ENCODE results near the gene LRRC4C.

The LRRC4C gene

DNA sequence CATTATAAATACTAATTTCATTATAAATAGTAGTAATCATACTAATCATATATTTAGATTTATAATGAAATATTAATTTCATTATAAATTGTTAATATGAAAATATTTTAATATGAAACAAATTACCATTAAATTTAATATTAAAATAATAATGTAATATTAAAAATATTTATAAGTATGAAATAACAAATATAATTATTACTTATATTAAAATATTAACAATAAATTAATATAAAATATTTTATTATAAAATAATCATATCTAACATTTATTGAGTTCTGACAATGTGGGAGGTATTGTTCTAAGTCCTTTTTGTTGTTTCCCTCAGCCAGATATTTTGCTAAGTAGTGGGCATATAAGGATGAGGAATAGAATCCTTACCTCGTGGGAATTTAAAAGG lies 1341.4 kb downstream of the LRRC4C start:
- DNase-seq (ENCODE audit: low read depth) = no peak
- H3K36me3 ChIP-seq (ENCODE audit: control insufficient read depth, insufficient read depth, low read length, severe bottlenecking) = no peaks in the 10 kb centered on the region
- no peaks in the 10 kb centered on the region for H3K9me3 ChIP-seq (ENCODE audit: control insufficient read depth, low read length)
- no peaks in the 10 kb centered on the region for H3K4me1 ChIP-seq (ENCODE audit: control insufficient read depth, insufficient read depth, low read length)
- no peak overlapping the region for H3K9ac ChIP-seq (ENCODE audit: low read length)
- H3K27me3 ChIP-seq (replicated peaks; ENCODE audit: control insufficient read depth, insufficient read depth, low read length) = no peaks in the 10 kb centered on the region
- no peak overlapping the region for H3K4me3 ChIP-seq (ENCODE audit: low read length)

DNA sequence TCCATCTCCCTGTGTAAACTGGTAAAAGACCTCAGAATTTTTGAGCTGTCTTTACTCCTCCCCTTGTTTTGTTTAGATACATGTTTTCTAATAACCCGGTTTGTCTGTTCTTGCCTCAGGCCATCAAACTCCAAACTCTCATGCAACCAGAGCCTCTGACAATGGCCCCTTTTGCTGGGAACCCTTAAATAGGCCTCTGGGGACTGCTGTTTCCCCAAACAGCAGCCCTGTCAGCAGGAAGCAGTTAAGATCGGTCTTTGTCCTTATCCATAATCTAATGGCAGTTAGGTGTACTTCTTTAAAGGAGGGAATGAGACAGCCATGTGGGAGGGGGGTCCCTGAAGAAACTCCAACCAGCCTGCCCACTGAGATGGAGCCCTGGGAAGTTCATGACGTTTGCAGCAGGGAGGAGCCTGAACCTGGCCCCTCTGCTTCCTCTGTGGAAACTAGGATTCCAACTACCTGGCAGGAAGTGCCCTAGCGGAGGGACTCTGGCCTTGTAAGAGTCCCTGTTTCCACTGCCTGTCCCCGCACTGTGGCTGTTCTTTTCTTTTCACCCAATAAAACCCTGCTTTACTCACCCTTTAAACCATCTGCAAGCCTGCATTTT lies 1354.4 kb downstream of the LRRC4C start:
- H3K4me3 ChIP-seq (ENCODE audit: low read length) = no peak overlapping the region
- H3K27me3 ChIP-seq (replicated peaks; ENCODE audit: control insufficient read depth, insufficient read depth, low read length) = no peaks in the 10 kb centered on the region
- DNase-seq (ENCODE audit: low read depth) = no peak
- H3K9ac ChIP-seq (ENCODE audit: low read length) = no peak overlapping the region
- no peaks in the 10 kb centered on the region for H3K4me1 ChIP-seq (ENCODE audit: control insufficient read depth, insufficient read depth, low read length)
- H3K9me3 ChIP-seq (ENCODE audit: control insufficient read depth, low read length) = no peaks in the 10 kb centered on the region
- H3K36me3 ChIP-seq (ENCODE audit: control insufficient read depth, insufficient read depth, low read length, severe bottlenecking) = no peaks in the 10 kb centered on the region

DNA sequence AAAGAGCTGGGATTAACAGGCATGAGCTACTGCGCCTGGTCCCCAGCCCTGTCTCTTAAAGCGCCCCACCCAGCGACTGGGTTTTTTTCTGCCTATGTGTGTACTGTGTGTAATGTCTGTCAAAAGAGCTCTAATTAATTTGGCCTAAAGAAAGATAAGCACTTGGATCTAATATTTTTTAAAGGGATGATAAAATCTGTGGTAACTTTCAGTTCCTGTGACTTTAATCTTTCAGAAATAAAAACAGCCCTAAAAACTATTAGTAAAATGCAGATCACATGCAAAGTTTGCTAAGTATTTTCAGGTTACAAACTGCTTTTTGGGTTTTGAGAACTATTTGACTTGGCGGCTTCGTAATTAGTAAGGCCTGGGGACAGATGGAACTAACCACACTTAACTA lies 1358.7 kb downstream of the LRRC4C start:
- H3K36me3 ChIP-seq (ENCODE audit: control insufficient read depth, insufficient read depth, low read length, severe bottlenecking) = no peaks in the 10 kb centered on the region
- H3K27me3 ChIP-seq (replicated peaks; ENCODE audit: control insufficient read depth, insufficient read depth, low read length) = no peaks in the 10 kb centered on the region
- H3K9ac ChIP-seq (ENCODE audit: low read length) = no peak overlapping the region
- no peak overlapping the region for H3K4me3 ChIP-seq (ENCODE audit: low read length)
- no peak for DNase-seq (ENCODE audit: low read depth)
- H3K4me1 ChIP-seq (ENCODE audit: control insufficient read depth, insufficient read depth, low read length) = no peaks in the 10 kb centered on the region
- no peaks in the 10 kb centered on the region for H3K9me3 ChIP-seq (ENCODE audit: control insufficient read depth, low read length)

DNA sequence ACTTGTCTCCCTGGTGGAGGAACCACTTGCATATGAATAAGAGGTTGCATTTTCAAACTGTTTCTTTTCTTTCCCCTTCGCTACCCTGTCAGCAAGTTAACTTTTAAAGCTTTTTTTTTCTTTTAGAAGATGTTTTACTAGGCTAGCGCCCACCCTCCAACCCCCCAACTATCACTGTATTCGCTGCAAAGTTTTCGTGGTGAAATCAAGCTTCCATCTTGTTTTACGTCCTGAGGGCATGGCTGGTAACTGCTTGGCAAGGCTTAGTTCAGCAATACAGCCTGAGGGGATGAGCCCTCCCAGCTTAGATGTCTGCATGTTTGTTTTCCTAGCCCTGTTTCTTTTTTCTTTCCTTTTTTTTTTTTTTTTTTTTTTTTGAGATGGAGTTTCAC lies 1359.3 kb downstream of the LRRC4C start:
- Histone ChIP-seq H3K9me3 (ENCODE audit: control insufficient read depth, low read length) (no peaks in the 10 kb centered on the region), H3K27me3 (replicated peaks; ENCODE audit: control insufficient read depth, insufficient read depth, low read length) (no peaks in the 10 kb centered on the region), H3K4me3 (ENCODE audit: low read length) (no peak overlapping the region), H3K9ac (ENCODE audit: low read length) (no peak overlapping the region), H3K4me1 (ENCODE audit: control insufficient read depth, insufficient read depth, low read length) (no peaks in the 10 kb centered on the region), H3K36me3 (ENCODE audit: control insufficient read depth, insufficient read depth, low read length, severe bottlenecking) (no peaks in the 10 kb centered on the region)
- no peak for DNase-seq (ENCODE audit: low read depth)

DNA sequence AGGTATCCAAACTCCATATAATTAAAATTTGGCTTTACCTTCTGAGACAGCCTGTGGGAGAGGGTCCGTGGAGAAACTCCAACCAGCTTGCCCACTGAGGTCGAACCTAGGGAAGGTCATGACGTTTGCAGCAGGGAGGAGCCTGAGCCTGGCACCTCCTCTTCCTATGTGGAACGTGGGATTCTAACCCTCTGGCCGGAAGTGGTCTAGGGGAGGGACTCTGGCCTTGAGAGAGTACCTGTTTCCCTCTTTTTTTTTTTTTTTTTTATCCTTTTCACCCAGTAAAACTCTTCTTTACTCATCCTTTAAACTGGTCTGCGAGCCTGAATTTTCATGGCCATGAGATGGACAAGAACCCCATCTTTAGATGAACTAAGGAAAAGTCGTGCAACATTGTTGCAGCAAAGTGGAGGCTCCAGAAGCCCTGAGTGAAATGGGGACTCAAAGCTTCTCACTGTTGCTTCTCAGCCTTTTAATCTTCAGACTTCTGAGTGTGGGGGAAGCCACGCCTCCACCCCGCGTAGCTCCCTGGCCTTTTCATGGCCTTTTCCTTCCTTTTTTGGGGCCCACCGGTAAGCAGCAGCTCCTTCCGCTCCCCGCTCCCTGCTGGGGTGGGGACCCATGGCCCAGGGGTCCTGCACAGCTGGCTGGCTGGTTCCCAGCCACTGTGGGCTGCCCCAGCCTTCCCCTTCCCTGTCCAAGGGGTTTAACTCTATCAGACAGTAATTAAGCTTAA lies 1359.9 kb downstream of the LRRC4C start:
- H3K36me3 ChIP-seq (ENCODE audit: control insufficient read depth, insufficient read depth, low read length, severe bottlenecking) = no peaks in the 10 kb centered on the region
- H3K4me3 ChIP-seq (ENCODE audit: low read length) = no peak overlapping the region
- no peak for DNase-seq (ENCODE audit: low read depth)
- H3K27me3 ChIP-seq (replicated peaks; ENCODE audit: control insufficient read depth, insufficient read depth, low read length) = no peaks in the 10 kb centered on the region
- H3K9me3 ChIP-seq (ENCODE audit: control insufficient read depth, low read length) = no peaks in the 10 kb centered on the region
- no peaks in the 10 kb centered on the region for H3K4me1 ChIP-seq (ENCODE audit: control insufficient read depth, insufficient read depth, low read length)
- no peak overlapping the region for H3K9ac ChIP-seq (ENCODE audit: low read length)

DNA sequence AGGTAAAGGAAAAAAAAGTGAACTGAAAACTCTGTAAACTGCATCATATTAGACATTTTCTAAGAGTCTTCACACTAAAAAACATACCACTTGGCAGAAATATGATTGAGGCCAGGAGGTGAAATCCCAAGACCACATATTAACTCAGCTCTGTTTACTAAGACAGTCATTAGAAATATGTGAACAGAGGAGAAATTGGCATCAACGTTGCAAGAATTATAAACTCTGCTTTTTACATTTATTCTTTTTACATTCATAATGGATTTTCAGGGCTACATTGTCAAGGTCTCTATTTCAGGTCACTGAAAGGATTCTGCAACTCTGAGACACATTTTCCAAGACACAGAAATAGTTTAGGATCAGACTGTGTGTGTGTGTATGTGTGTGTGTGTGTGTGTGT lies 1364.0 kb downstream of the LRRC4C start:
- Histone ChIP-seq H3K4me1 (ENCODE audit: control insufficient read depth, insufficient read depth, low read length) (no peaks in the 10 kb centered on the region), H3K36me3 (ENCODE audit: control insufficient read depth, insufficient read depth, low read length, severe bottlenecking) (no peaks in the 10 kb centered on the region), H3K9ac (ENCODE audit: low read length) (no peak overlapping the region), H3K4me3 (ENCODE audit: low read length) (no peak overlapping the region), H3K9me3 (ENCODE audit: control insufficient read depth, low read length) (no peaks in the 10 kb centered on the region), H3K27me3 (replicated peaks; ENCODE audit: control insufficient read depth, insufficient read depth, low read length) (no peaks in the 10 kb centered on the region)
- no peak for DNase-seq (ENCODE audit: low read depth)

DNA sequence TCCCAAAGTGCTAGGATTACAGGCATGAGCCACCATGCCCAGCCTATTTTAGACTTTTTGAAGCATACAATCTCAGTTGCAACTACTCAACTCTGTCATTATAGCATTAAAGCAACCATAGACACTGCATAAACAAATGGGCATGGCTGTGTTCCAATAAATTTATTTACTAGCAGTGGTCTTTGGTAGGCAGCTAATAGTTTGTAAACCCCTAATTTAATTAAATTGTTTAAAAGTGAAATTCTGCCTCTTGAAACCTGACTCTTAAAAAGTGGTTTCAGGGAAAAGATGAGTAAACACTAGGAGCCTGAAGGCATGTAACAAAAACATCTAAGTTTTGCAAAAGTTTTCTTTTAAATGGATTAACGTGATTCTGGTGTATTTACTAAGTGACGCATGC lies 1364.5 kb downstream of the LRRC4C start:
- H3K4me3 ChIP-seq (ENCODE audit: low read length) = no peak overlapping the region
- no peaks in the 10 kb centered on the region for H3K4me1 ChIP-seq (ENCODE audit: control insufficient read depth, insufficient read depth, low read length)
- DNase-seq (ENCODE audit: low read depth) = no peak
- H3K9ac ChIP-seq (ENCODE audit: low read length) = no peak overlapping the region
- no peaks in the 10 kb centered on the region for H3K36me3 ChIP-seq (ENCODE audit: control insufficient read depth, insufficient read depth, low read length, severe bottlenecking)
- H3K27me3 ChIP-seq (replicated peaks; ENCODE audit: control insufficient read depth, insufficient read depth, low read length) = no peaks in the 10 kb centered on the region
- H3K9me3 ChIP-seq (ENCODE audit: control insufficient read depth, low read length) = no peaks in the 10 kb centered on the region

DNA sequence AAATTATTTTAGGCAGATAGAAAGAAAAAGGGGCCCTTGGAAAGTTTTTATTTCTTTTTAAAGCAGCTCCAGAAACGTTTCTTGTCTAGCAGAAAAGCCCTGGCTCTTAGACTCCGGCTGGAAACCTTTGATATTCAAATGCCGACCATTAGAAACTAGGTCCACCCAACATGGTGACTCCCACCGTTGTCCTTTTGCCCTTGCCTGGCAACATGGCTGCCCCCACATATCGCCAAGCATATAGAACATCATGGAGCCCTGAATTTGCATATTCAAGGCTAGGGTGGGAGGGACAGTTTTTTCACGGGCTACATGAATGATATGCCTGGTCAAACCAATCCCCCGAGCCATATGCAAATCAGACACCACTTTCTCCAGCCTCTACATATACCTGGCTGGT lies 1379.0 kb downstream of the LRRC4C start:
- H3K4me1 ChIP-seq (ENCODE audit: control insufficient read depth, insufficient read depth, low read length) = no peaks in the 10 kb centered on the region
- H3K36me3 ChIP-seq (ENCODE audit: control insufficient read depth, insufficient read depth, low read length, severe bottlenecking) = no peaks in the 10 kb centered on the region
- no peaks in the 10 kb centered on the region for H3K9me3 ChIP-seq (ENCODE audit: control insufficient read depth, low read length)

More for the DNA sequence above, 1379.0 kb downstream of the LRRC4C start:
- Histone ChIP-seq H3K4me3 (ENCODE audit: low read length) (no peak overlapping the region), H3K27me3 (replicated peaks; ENCODE audit: control insufficient read depth, insufficient read depth, low read length) (no peaks in the 10 kb centered on the region), H3K9ac (ENCODE audit: low read length) (no peak overlapping the region)
- DNase-seq (ENCODE audit: low read depth) = no peak

All from adipocyte (in vitro differentiated cells).